ENCODE results near the gene NUF2. TPM values are rescaled to one million over a fixed set of nuclear protein-coding genes. Genes with fewer than 3 reads are reported as not detected.

The NUF2 gene
- total RNA-seq, 1 donor from 2014 or later, result 19.6 TPM

DNA sequence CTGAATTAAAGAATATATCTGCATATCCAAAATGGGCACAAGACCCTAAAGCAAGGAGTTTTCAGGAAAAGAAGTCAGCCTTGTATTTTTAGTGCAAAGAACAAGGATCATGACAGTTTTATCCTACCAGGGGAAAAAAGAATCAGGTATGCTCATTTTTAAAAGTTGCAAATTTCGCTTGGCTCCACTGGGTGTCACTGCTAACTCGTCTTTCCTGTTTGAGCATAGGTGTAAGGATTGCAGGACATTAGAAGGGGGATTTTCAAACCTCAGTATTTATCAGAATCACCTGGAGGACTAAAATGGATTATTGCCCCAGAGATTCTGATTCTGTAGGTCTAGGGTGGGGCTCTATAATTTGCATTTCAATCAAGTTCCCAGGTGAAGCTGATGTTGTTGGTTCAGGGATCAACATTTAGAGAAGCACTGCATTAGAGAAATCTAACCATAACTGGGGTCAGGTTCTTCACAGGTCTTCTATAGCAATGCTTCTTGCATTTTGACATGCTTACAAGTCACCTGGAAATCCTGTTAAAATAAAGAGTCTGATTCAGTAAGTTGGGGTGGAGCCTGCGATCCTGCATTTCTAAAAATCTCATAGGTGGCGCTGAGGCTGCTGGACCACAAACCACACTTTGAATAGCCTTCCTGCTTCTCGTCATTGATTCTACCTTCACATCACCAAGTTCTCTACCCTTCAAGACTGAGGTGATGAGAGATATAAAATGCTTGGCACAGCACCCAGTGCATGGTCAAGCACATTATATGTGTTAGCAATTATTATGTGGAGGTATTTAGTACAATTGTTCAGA, 39.6 kb downstream of the NUF2 start:
- TF ChIP-seq, protein P1, sequence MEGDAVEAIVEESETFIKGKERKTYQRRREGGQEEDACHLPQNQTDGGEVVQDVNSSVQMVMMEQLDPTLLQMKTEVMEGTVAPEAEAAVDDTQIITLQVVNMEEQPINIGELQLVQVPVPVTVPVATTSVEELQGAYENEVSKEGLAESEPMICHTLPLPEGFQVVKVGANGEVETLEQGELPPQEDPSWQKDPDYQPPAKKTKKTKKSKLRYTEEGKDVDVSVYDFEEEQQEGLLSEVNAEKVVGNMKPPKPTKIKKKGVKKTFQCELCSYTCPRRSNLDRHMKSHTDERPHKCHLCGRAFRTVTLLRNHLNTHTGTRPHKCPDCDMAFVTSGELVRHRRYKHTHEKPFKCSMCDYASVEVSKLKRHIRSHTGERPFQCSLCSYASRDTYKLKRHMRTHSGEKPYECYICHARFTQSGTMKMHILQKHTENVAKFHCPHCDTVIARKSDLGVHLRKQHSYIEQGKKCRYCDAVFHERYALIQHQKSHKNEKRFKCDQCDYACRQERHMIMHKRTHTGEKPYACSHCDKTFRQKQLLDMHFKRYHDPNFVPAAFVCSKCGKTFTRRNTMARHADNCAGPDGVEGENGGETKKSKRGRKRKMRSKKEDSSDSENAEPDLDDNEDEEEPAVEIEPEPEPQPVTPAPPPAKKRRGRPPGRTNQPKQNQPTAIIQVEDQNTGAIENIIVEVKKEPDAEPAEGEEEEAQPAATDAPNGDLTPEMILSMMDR (IDR thresholded peaks at IDR 0.05; ENCODE audit: unreplicated experiment), result peak; percentile 66
- Mint-ChIP-seq H3K4me1 (ENCODE audit: low read depth) (peaks cover 2% of the 10 kb centered on the region), H3K9me3 (ENCODE audit: low read depth) (no peaks in the 10 kb centered on the region), H3K4me3 (ENCODE audit: low read depth) (no peak overlapping the region), H3K27ac (no peak overlapping the region), H3K27me3 (no peaks in the 10 kb centered on the region), H3K36me3 (ENCODE audit: insufficient read depth) (no peaks in the 10 kb centered on the region)
- peak; percentile 8 for DNase-seq (ENCODE audit: low spot score, unreplicated experiment)

DNA sequence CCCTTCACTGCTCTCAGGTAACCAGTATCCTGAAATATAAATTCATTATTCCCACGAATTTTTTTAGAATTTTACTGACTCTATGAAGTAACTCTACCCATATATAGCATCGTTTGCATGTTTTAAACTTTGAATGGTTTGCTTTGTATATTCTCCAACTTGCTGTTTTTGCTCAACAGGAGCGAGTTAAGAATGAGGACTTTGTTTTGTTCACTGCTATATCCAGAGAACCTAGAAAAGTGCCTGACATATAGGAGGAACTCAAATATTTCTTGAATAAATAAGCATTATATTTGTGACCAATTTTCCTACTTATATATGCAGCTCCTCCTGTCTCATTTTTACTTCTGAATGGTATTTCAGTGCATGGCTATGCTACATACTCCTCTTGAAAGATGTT, 43.4 kb downstream of the NUF2 start:
- TF ChIP-seq, protein P1 (IDR thresholded peaks at IDR 0.05; ENCODE audit: unreplicated experiment), result no peak
- Mint-ChIP-seq H3K36me3 (ENCODE audit: insufficient read depth) (no peaks in the 10 kb centered on the region), H3K27me3 (no peaks in the 10 kb centered on the region), H3K9me3 (ENCODE audit: low read depth) (no peaks in the 10 kb centered on the region), H3K27ac (no peak overlapping the region), H3K4me1 (ENCODE audit: low read depth) (peaks cover 1% of the 10 kb centered on the region), H3K4me3 (ENCODE audit: low read depth) (no peak overlapping the region)
- no peak for DNase-seq (ENCODE audit: low spot score, unreplicated experiment)

DNA sequence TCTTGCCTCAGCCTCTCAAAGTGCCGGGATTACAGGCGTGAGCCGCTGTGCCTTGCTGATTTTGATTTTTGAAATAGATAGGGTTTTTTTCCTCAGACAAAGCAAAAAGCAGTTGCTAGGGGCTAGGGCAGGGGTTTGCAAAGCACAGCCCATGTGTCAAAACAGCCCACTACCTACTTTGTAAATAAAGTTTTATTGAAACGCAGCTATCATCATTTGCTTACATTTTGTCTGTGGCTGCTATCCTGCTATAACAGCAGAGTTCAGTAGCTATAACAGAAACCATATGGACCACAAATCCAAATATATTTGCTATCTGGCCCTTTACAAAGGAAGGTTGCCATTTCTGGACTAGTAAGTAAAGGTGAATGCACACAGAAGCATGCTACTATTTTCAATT, 44.8 kb downstream of the NUF2 start:
- H3K9me3 Mint-ChIP-seq (ENCODE audit: low read depth), result no peaks in the 10 kb centered on the region
- no peaks in the 10 kb centered on the region for H3K36me3 Mint-ChIP-seq (ENCODE audit: insufficient read depth)
- H3K4me3 Mint-ChIP-seq (ENCODE audit: low read depth), result no peak overlapping the region
- TF ChIP-seq, protein P1 (IDR thresholded peaks at IDR 0.05; ENCODE audit: unreplicated experiment), result no peak
- no peak overlapping the region for H3K27ac Mint-ChIP-seq
- no peaks in the 10 kb centered on the region for H3K27me3 Mint-ChIP-seq
- H3K4me1 Mint-ChIP-seq (ENCODE audit: low read depth), result peaks cover 1% of the 10 kb centered on the region
- no peak for DNase-seq (ENCODE audit: low spot score, unreplicated experiment)

DNA sequence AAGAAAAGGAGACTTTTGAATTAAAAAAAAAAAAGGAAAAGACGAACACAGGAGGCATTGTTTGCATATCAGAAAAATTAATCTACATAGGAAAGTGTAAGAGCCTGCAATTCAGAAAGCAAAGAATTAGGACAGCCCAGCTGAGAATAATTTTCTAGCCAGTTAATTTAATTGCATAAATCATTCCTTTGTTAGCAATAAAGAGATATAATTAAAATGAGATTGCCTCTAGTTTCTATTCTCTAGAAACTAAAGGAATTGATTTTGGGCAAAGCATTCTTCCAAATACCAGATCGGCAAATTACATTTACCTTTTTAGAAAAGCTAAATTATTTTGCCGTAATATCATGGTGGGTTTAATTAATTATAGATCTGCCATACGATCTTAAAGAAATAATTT, 46.0 kb downstream of the NUF2 start:
- no peaks in the 10 kb centered on the region for H3K36me3 Mint-ChIP-seq (ENCODE audit: insufficient read depth)
- no peak overlapping the region for H3K27ac Mint-ChIP-seq

DNA sequence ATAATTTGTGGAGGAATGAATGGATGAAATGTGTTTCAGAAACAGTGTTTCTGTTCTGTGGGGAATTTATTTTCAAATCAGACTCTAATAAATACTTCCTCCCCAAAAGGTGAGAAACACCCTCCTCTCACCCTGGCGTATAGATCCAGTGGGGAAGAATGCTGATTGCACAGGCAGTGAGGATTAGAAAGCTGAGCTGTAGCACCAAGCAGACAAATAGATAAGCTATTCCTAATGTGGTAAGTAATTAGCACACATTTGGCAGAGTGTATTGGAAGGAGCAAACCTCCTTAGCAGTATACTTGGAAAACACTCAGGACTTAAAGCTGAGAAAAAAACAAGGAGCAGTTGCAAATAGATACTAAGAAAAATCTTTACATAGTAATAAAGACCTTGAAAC, 50.8 kb downstream of the NUF2 start:
- H3K36me3 Mint-ChIP-seq (ENCODE audit: insufficient read depth), result no peaks in the 10 kb centered on the region
- H3K27me3 Mint-ChIP-seq, result no peaks in the 10 kb centered on the region
- no peak for DNase-seq (ENCODE audit: low spot score, unreplicated experiment)
- H3K27ac Mint-ChIP-seq, result no peak overlapping the region
- H3K4me1 Mint-ChIP-seq (ENCODE audit: low read depth), result no peaks in the 10 kb centered on the region
- H3K9me3 Mint-ChIP-seq (ENCODE audit: low read depth), result no peaks in the 10 kb centered on the region
- no peak overlapping the region for H3K4me3 Mint-ChIP-seq (ENCODE audit: low read depth)
- TF ChIP-seq, protein P1 (IDR thresholded peaks at IDR 0.05; ENCODE audit: unreplicated experiment), result no peak

More for the DNA sequence above, 46.0 kb downstream of the NUF2 start:
- TF ChIP-seq, protein P1 (IDR thresholded peaks at IDR 0.05; ENCODE audit: unreplicated experiment), result no peak
- peaks cover 1% of the 10 kb centered on the region for H3K4me1 Mint-ChIP-seq (ENCODE audit: low read depth)
- H3K27me3 Mint-ChIP-seq, result no peaks in the 10 kb centered on the region
- DNase-seq (ENCODE audit: low spot score, unreplicated experiment), result no peak
- H3K4me3 Mint-ChIP-seq (ENCODE audit: low read depth), result no peak overlapping the region
- no peaks in the 10 kb centered on the region for H3K9me3 Mint-ChIP-seq (ENCODE audit: low read depth)
